WTC11 (cell line): ENCODE data around the gene DNAH14.

Experiments used
- ATF2 ChIP-seq: sonication (generic); formaldehyde crosslinking; IDR thresholded peaks from 2 replicates; pipeline ENCODE4 v1.8.1; 2022; ENCODE audit warnings: low read depth, missing genetic modification reagents, borderline replicate concordance
- ATF3 ChIP-seq: sonication (generic); formaldehyde crosslinking; conservative IDR thresholded peaks from 2 replicates; pipeline ENCODE4 v1.8.1; 2022; ENCODE audit warnings: mild to moderate bottlenecking, missing genetic modification reagents
- CTCF ChIP-seq: fragments of 200-600 bp; IDR thresholded peaks from 2 replicates; pipeline ENCODE4 v1.8.0; 2022; ENCODE audit warnings: antibody characterized with exemption
- ESRRA ChIP-seq: sonication (generic); formaldehyde crosslinking; IDR thresholded peaks from 2 replicates; pipeline ENCODE4 v1.8.1; 2022; ENCODE audit warnings: mild to moderate bottlenecking, missing genetic modification reagents, borderline replicate concordance
- IRF1 ChIP-seq: sonication (generic); formaldehyde crosslinking; IDR thresholded peaks from 2 replicates; pipeline ENCODE4 v1.8.0; 2023; ENCODE audit warnings: missing genetic modification reagents
- MAX ChIP-seq: sonication (generic); formaldehyde crosslinking; IDR thresholded peaks from 2 replicates; pipeline ENCODE4 v1.8.0; 2022; ENCODE audit warnings: mild to moderate bottlenecking, missing genetic modification reagents
- MYBL2 ChIP-seq: sonication (generic); formaldehyde crosslinking; IDR thresholded peaks from 2 replicates; pipeline ENCODE4 v1.8.1; 2023; ENCODE audit warnings: mild to moderate bottlenecking, moderate library complexity, missing genetic modification reagents
- NR3C1 ChIP-seq: sonication (generic); formaldehyde crosslinking; conservative IDR thresholded peaks from 2 replicates; pipeline ENCODE4 v1.8.1; 2023; ENCODE audit warnings: low read depth, mild to moderate bottlenecking, missing genetic modification reagents
- RORB ChIP-seq: fragments of 250-450 bp; sonication (Bioruptor Pico); IDR thresholded peaks from 2 replicates; pipeline ENCODE4 v1.9.0; 2021; ENCODE audit warnings: mild to moderate bottlenecking
- TCF7 ChIP-seq: sonication (generic); formaldehyde crosslinking; IDR thresholded peaks from 2 replicates; pipeline ENCODE4 v1.8.0; 2022; ENCODE audit warnings: mild to moderate bottlenecking, low read depth, missing genetic modification reagents, moderate library complexity
- ZBTB43 ChIP-seq: sonication (generic); formaldehyde crosslinking; IDR thresholded peaks from 2 replicates; pipeline ENCODE4 v1.8.1; 2023; ENCODE audit warnings: mild to moderate bottlenecking, missing genetic modification reagents
- ZNF512 ChIP-seq: sonication (generic); formaldehyde crosslinking; IDR thresholded peaks from 2 replicates; pipeline ENCODE4 v1.8.1; 2022; ENCODE audit warnings: missing genetic modification reagents, borderline replicate concordance

GRCh38 chr1:225329041-225329440, 399.6 kb downstream of the DNAH14 start:
- TF ChIP-seq IRF1 (CRISPR knock-in tag) (no peak), CTCF (no peak), NR3C1 (CRISPR knock-in tag) (no peak), MYBL2 (CRISPR knock-in tag) (no peak), ATF2 (no peak), ATF3 (no peak), MAX (CRISPR knock-in tag) (no peak), RORB (CRISPR knock-in tag) (no peak), ZBTB43 (no peak), ESRRA (CRISPR knock-in tag) (no peak), ZNF512 (CRISPR knock-in tag) (no peak), TCF7 (CRISPR knock-in tag) (no peak)
